Neuronal stem cell (in vitro differentiated cells): ENCODE results near the gene ABHD14A.

ENCODE experiments used
- DNase-seq: peaks from one replicate; pipeline ENCODE4 v3.0.0-alpha.2; 2013; ENCODE audit warnings: low spot score
- H2AFZ ChIP-seq: one replicate; pipeline ENCODE4 v1.6.1; 2013; ENCODE audit warnings: mild to moderate bottlenecking, low read length, inconsistent platforms
- H2AK5ac ChIP-seq: 2 replicates; pipeline ENCODE4 v1.6.1; 2013; ENCODE audit warnings: low read depth, mild to moderate bottlenecking, inconsistent platforms, low read length, moderate library complexity, mixed read lengths
- H2BK120ac ChIP-seq: 2 replicates; pipeline ENCODE4 v1.6.1; 2013; ENCODE audit warnings: low read depth, mild to moderate bottlenecking, inconsistent platforms, low read length, moderate library complexity, mixed read lengths
- H2BK12ac ChIP-seq: one replicate; pipeline ENCODE4 v1.6.1; 2013; ENCODE audit warnings: low read length, inconsistent platforms
- H2BK15ac ChIP-seq: 2 replicates; pipeline ENCODE4 v1.6.1; 2013; ENCODE audit warnings: mild to moderate bottlenecking, low read length, inconsistent platforms, mixed read lengths
- H2BK5ac ChIP-seq: one replicate; pipeline ENCODE4 v1.6.1; 2013; ENCODE audit warnings: inconsistent platforms, mild to moderate bottlenecking, low read length, moderate library complexity
- H3K14ac ChIP-seq: one replicate; pipeline ENCODE4 v1.6.1; 2013; ENCODE audit warnings: low read length, inconsistent platforms
- H3K18ac ChIP-seq: 2 replicates; pipeline ENCODE4 v1.6.1; 2013; ENCODE audit warnings: low read length, inconsistent platforms
- H3K23ac ChIP-seq: 2 replicates; pipeline ENCODE4 v1.6.1; 2013; ENCODE audit warnings: low read depth, mild to moderate bottlenecking, mixed read lengths, low read length, inconsistent platforms; ENCODE audit not compliant: poor library complexity
- H3K27ac ChIP-seq: replicated peaks from 3 replicates; pipeline ENCODE4 v1.5.1; 2013; ENCODE audit warnings: low read length, inconsistent platforms
- H3K27me3 ChIP-seq, 3 experiments: 2 replicates each; pipeline ENCODE4 v1.6.1; 2013; ENCODE audit warnings: low read length in 3 of 3, mild to moderate bottlenecking in 2 of 3, inconsistent platforms in 1 of 3, low read depth in 1 of 3, mixed read lengths in 1 of 3, moderate library complexity in 1 of 3; ENCODE audit not compliant: control insufficient read depth in 3 of 3, insufficient read depth in 3 of 3
- H3K36me3 ChIP-seq, 2 donors: replicated peaks in 1 of 2; 2 replicates each; pipeline ENCODE4 v1.6.1; 2013; ENCODE audit warnings: low read length in 2 of 2; ENCODE audit not compliant: control insufficient read depth in 2 of 2, insufficient read depth in 2 of 2
- H3K4ac ChIP-seq: 2 replicates; pipeline ENCODE4 v1.6.1; 2013; ENCODE audit warnings: inconsistent platforms, mild to moderate bottlenecking, low read length, moderate library complexity
- H3K4me1 ChIP-seq, 2 donors: 1 replicate in 1 of 2; 2 replicates in 1 of 2; pipeline ENCODE4 v1.6.1; 2013; ENCODE audit warnings: low read length in 2 of 2, low read depth in 1 of 2; ENCODE audit not compliant: control insufficient read depth in 2 of 2, insufficient read depth in 1 of 2
- H3K4me2 ChIP-seq: one replicate; pipeline ENCODE4 v1.6.1; 2013; ENCODE audit warnings: mild to moderate bottlenecking, low read length, inconsistent platforms; ENCODE audit not compliant: insufficient read depth, poor library complexity, severe bottlenecking
- H3K4me3 ChIP-seq, 2 donors: 2 replicates each; pipeline ENCODE4 v1.5.1; 2013; ENCODE audit warnings: low read length in 2 of 2, mild to moderate bottlenecking in 2 of 2, inconsistent platforms in 1 of 2, moderate library complexity in 1 of 2
- H3K79me1 ChIP-seq: one replicate; pipeline ENCODE4 v1.6.1; 2013; ENCODE audit warnings: low read depth, mild to moderate bottlenecking, inconsistent platforms, low read length, moderate library complexity
- H3K9ac ChIP-seq: one replicate; pipeline ENCODE4 v1.6.1; 2013; ENCODE audit warnings: mild to moderate bottlenecking, low read depth, low read length, inconsistent platforms; ENCODE audit not compliant: poor library complexity
- H3K9me3 ChIP-seq, 2 donors: replicated peaks in 1 of 2; 2 replicates each; pipeline versions ENCODE3 to v1.6.1; 2013; ENCODE audit warnings: low read length in 2 of 2, mild to moderate bottlenecking in 2 of 2, inconsistent platforms in 1 of 2, low read depth in 1 of 2, mixed read lengths in 1 of 2, moderate library complexity in 1 of 2; ENCODE audit not compliant: control insufficient read depth in 2 of 2, insufficient read depth in 1 of 2
- H4K8ac ChIP-seq: one replicate; pipeline ENCODE4 v1.6.1; 2013; ENCODE audit warnings: low read depth, mild to moderate bottlenecking, inconsistent platforms, low read length, moderate library complexity
- H4K91ac ChIP-seq: one replicate; pipeline ENCODE4 v1.6.1; 2013; ENCODE audit warnings: low read length, low read depth, mild to moderate bottlenecking, inconsistent platforms; ENCODE audit not compliant: poor library complexity
- WGBS, 2 donors: extraction: QIAGEN DNeasy Blood & Tissue Kit; methylation state at CpG; one replicate each; pipeline ENCODE4 v1.1.7; 2013; ENCODE audit warnings: missing lambda C conversion rate in 2 of 2, mixed read lengths in 1 of 2; ENCODE audit not compliant: insufficient read length in 2 of 2, insufficient replicate concordance in 1 of 2; ENCODE audit errors: extremely low coverage in 2 of 2; 5-methylcytosine and 5-hydroxymethylcytosine counted together

The ABHD14A gene

GRCh38 chr3:51961011-51961410, 13.9 kb upstream of the ABHD14A start:
- H2BK5ac ChIP-seq = no peak overlapping the region
- H2AFZ ChIP-seq = no peak overlapping the region
- H2BK15ac ChIP-seq = peak overlapping the region; percentile 25
- no peak overlapping the region for H3K27ac ChIP-seq
- no peak overlapping the region for H2BK12ac ChIP-seq
- peaks cover 6% of the 10 kb centered on the region for H3K79me1 ChIP-seq
- peak overlapping the region; percentile 14 for H2AK5ac ChIP-seq
- peaks cover 23 to 47% of the 10 kb centered on the region in 2 donors for H3K36me3 ChIP-seq
- peaks cover 18 to 42% of the 10 kb centered on the region in 2 donors for H3K4me1 ChIP-seq
- peak overlapping the region; percentile 55 for H3K9ac ChIP-seq
- H2BK120ac ChIP-seq = no peak overlapping the region
- WGBS, 2 donors = no CpG with 5 or more reads among the region's 18 CpGs
- H4K91ac ChIP-seq = no peak overlapping the region
- no peak overlapping the region for H3K14ac ChIP-seq
- H4K8ac ChIP-seq = no peak overlapping the region
- H3K9me3 ChIP-seq = peaks cover 0 to 2% of the 10 kb centered on the region in 2 donors
- H3K23ac ChIP-seq = peak overlapping the region; percentile 46
- no peak overlapping the region for H3K4me3 ChIP-seq
- H3K4ac ChIP-seq = no peak overlapping the region
- H3K4me2 ChIP-seq = no peak overlapping the region
- H3K18ac ChIP-seq = no peak overlapping the region
- no peak for DNase-seq
- peaks cover 0 to 2% (median 0%) of the 10 kb centered on the region in 3 experiments for H3K27me3 ChIP-seq

- Histone ChIP-seq H4K8ac (no peak overlapping the region), H4K91ac (no peak overlapping the region), H2AFZ (no peak overlapping the region), H3K4me1 (peaks cover 25 to 44% of the 10 kb centered on the region in 2 donors), H3K27ac (no peak overlapping the region), H3K14ac (no peak overlapping the region), H2BK120ac (no peak overlapping the region), H3K4me2 (no peak overlapping the region), H2BK12ac (no peak overlapping the region), H3K36me3 (peaks cover 20 to 44% of the 10 kb centered on the region in 2 donors), H3K79me1 (peaks cover 10% of the 10 kb centered on the region), H2BK5ac (no peak overlapping the region), H3K4ac (peak overlapping the region; percentile 10), H3K9ac (no peak overlapping the region), H2AK5ac (peak overlapping the region; percentile 68), H3K23ac (no peak overlapping the region), H3K18ac (no peak overlapping the region), H3K9me3 (peaks cover 0 to 2% of the 10 kb centered on the region in 2 donors), H3K27me3 (peaks cover 0 to under 1% (median 0%) of the 10 kb centered on the region in 3 experiments), H2BK15ac (peak overlapping the region; percentile 22), H3K4me3 (no peak overlapping the region)
- no CpG with 5 or more reads among the region's 9 CpGs for WGBS, 2 donors
- no peak for DNase-seq
Measured at GRCh38 chr3:51961602-51962569, 13.0 kb upstream of the ABHD14A start.

GRCh38 chr3:51962854-51963530, 11.9 kb upstream of the ABHD14A start:
- H3K36me3 ChIP-seq = peaks cover 14 to 33% of the 10 kb centered on the region in 2 donors
- H3K4ac ChIP-seq = no peak overlapping the region
- no peak overlapping the region for H2BK5ac ChIP-seq
- H4K91ac ChIP-seq = no peak overlapping the region
- no peak overlapping the region for H3K9ac ChIP-seq
- no peak overlapping the region for H3K27ac ChIP-seq
- peak overlapping the region; percentile 72 for H2AK5ac ChIP-seq
- H2BK12ac ChIP-seq = peak overlapping the region; percentile 33
- H2BK15ac ChIP-seq = no peak overlapping the region
- peak overlapping the region; percentile 39 for H3K18ac ChIP-seq
- peaks cover 0 to 2% of the 10 kb centered on the region in 2 donors for H3K9me3 ChIP-seq
- H3K14ac ChIP-seq = no peak overlapping the region
- no peak overlapping the region for H2AFZ ChIP-seq
- H4K8ac ChIP-seq = no peak overlapping the region
- peaks cover 29 to 44% of the 10 kb centered on the region in 2 donors for H3K4me1 ChIP-seq
- no peak overlapping the region for H3K4me2 ChIP-seq
- H2BK120ac ChIP-seq = no peak overlapping the region
- H3K23ac ChIP-seq = no peak overlapping the region
- no peak for DNase-seq
- no peak overlapping the region for H3K4me3 ChIP-seq
- no peaks in the 10 kb centered on the region for H3K27me3 ChIP-seq
- peaks cover 10% of the 10 kb centered on the region for H3K79me1 ChIP-seq
- no CpG with 5 or more reads among the region's 6 CpGs for WGBS, 2 donors
